Measurements from ENCODE around the gene GRIK4. TPM values are rescaled to one million over a fixed set of nuclear protein-coding genes. Genes with fewer than 3 reads are reported as not detected.

The GRIK4 gene
- total and polyA plus RNA-seq, 2 donors (not counting 1 experiment from before 2014, with no cell fraction given): 0.12 to 0.27 TPM

DNA sequence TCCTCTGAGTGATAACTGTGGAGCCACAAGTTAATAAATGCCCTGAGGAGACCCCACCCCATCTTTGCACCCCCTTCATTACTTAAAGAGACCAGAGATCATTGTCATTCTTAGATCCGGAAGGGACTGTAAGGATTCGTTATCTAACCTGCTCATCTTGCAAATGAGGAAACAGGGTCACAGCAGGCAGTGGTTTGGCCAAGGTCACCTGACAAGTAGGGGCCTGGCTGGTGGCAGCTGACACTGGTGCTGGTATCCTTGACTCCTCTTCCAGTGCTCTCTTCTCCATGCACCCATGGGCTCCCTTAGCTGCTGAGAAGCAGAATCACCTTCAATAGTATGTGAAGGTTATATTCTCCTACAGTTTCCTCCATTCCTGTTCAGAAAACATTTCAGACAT lies 151.6 kb downstream of the GRIK4 start:
- Mint-ChIP-seq H3K27me3 (peaks cover 30% of the 10 kb centered on the region), H3K27ac (no peak overlapping the region), H3K9me3 (ENCODE audit: insufficient read depth) (no peaks in the 10 kb centered on the region), H3K4me3 (no peak overlapping the region), H3K4me1 (peaks cover 4% of the 10 kb centered on the region)
- DNase-seq: no peak
- H3K4me1 ChIP-seq (ENCODE audit: control insufficient read depth in 2 of 2, insufficient read depth in 2 of 2, low read length in 2 of 2): no peaks in the 10 kb centered on the region
- H3K4me3 ChIP-seq (ENCODE audit: control extremely low read depth in 1 of 5, extremely low read depth in 1 of 5, insufficient read depth in 1 of 5, low read depth in 2 of 5, low read length in 4 of 5): no peak overlapping the region
- TF ChIP-seq EZH2 (IDR thresholded peaks at IDR 0.05; ENCODE audit: borderline replicate concordance, insufficient read depth, low read depth, low read length, poor library complexity, severe bottlenecking): no peak
- TF ChIP-seq, protein P1, sequence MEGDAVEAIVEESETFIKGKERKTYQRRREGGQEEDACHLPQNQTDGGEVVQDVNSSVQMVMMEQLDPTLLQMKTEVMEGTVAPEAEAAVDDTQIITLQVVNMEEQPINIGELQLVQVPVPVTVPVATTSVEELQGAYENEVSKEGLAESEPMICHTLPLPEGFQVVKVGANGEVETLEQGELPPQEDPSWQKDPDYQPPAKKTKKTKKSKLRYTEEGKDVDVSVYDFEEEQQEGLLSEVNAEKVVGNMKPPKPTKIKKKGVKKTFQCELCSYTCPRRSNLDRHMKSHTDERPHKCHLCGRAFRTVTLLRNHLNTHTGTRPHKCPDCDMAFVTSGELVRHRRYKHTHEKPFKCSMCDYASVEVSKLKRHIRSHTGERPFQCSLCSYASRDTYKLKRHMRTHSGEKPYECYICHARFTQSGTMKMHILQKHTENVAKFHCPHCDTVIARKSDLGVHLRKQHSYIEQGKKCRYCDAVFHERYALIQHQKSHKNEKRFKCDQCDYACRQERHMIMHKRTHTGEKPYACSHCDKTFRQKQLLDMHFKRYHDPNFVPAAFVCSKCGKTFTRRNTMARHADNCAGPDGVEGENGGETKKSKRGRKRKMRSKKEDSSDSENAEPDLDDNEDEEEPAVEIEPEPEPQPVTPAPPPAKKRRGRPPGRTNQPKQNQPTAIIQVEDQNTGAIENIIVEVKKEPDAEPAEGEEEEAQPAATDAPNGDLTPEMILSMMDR (IDR thresholded peaks at IDR 0.05): no peak
- intact Hi-C loops (cut with micrococcal nuclease): no loop called here
- no peak overlapping the region for H2AFZ ChIP-seq (ENCODE audit: insufficient read depth, low read depth, low read length, poor library complexity, severe bottlenecking)
- peaks cover 0 to 3% (median 0%) of the 10 kb centered on the region in 4 experiments for H3K27me3 ChIP-seq (replicated peaks in 1 of 4; ENCODE audit: control extremely low read depth in 1 of 4, control insufficient read depth in 3 of 4, insufficient read depth in 4 of 4, low read length in 3 of 4)
- no peaks in the 10 kb centered on the region for H3K9me3 ChIP-seq (ENCODE audit: control extremely low read depth in 1 of 3, control insufficient read depth in 2 of 3, insufficient read depth in 1 of 3, low read length in 2 of 3)
- WGBS (ENCODE audit: insufficient coverage): 23% methylated on average over 2 of the region's 2 CpGs
- CTCF ChIA-PET: interaction anchor here (1.7 kb wide), 1 partner anchor 22 kb away, joined by 4 read pairs; no protein-coding TSS in a partner anchor
- no peak overlapping the region for H3K27ac ChIP-seq (ENCODE audit: low read length in 2 of 2)
- ATAC-seq (ENCODE audit: low read depth): no peak
- POLR2A ChIA-PET: no interaction called here
- no peak overlapping the region for H3K4me2 ChIP-seq (replicated peaks; ENCODE audit: low read depth, low read length, poor library complexity, severe bottlenecking)
- no peaks in the 10 kb centered on the region for H3K79me2 ChIP-seq (ENCODE audit: control insufficient read depth, insufficient read depth, low read length)
- no peak overlapping the region for H3K9ac ChIP-seq (ENCODE audit: low read length)
- H3K36me3 ChIP-seq (replicated peaks in 1 of 2; ENCODE audit: control extremely low read depth in 1 of 2, control insufficient read depth in 1 of 2, extremely low read depth in 1 of 2, insufficient read depth in 2 of 2, low read length in 1 of 2): no peaks in the 10 kb centered on the region
- H4K20me1 ChIP-seq (ENCODE audit: control insufficient read depth, insufficient read depth, low read length, poor library complexity, severe bottlenecking): no peaks in the 10 kb centered on the region

- H3K9ac ChIP-seq (ENCODE audit: low read length): no peak overlapping the region
- no peak overlapping the region for H3K27ac Mint-ChIP-seq
- no peak overlapping the region for H3K4me2 ChIP-seq (replicated peaks; ENCODE audit: low read depth, low read length, poor library complexity, severe bottlenecking)
- DNase-seq: no peak
- peaks cover 30% of the 10 kb centered on the region for H3K27me3 Mint-ChIP-seq
- no peak overlapping the region for H3K4me3 Mint-ChIP-seq
- H3K36me3 ChIP-seq (replicated peaks in 1 of 2; ENCODE audit: control extremely low read depth in 1 of 2, control insufficient read depth in 1 of 2, extremely low read depth in 1 of 2, insufficient read depth in 2 of 2, low read length in 1 of 2): no peaks in the 10 kb centered on the region
- POLR2A ChIA-PET: no interaction called here
- TF ChIP-seq, protein P1 (IDR thresholded peaks at IDR 0.05): no peak
- TF ChIP-seq EZH2 (IDR thresholded peaks at IDR 0.05; ENCODE audit: borderline replicate concordance, insufficient read depth, low read depth, low read length, poor library complexity, severe bottlenecking): no peak
- WGBS (ENCODE audit: insufficient coverage): 62% methylated on average over 9 of the region's 10 CpGs
- no peak overlapping the region for H3K27ac ChIP-seq (ENCODE audit: low read length in 2 of 2)
- no peaks in the 10 kb centered on the region for H3K4me1 Mint-ChIP-seq
- H3K4me1 ChIP-seq (ENCODE audit: control insufficient read depth in 2 of 2, insufficient read depth in 2 of 2, low read length in 2 of 2): no peaks in the 10 kb centered on the region
- no peak overlapping the region for H2AFZ ChIP-seq (ENCODE audit: insufficient read depth, low read depth, low read length, poor library complexity, severe bottlenecking)
- H3K9me3 Mint-ChIP-seq (ENCODE audit: insufficient read depth): no peaks in the 10 kb centered on the region
- no peak for ATAC-seq (ENCODE audit: low read depth)
- no peaks in the 10 kb centered on the region for H3K79me2 ChIP-seq (ENCODE audit: control insufficient read depth, insufficient read depth, low read length)
- no peaks in the 10 kb centered on the region for H4K20me1 ChIP-seq (ENCODE audit: control insufficient read depth, insufficient read depth, low read length, poor library complexity, severe bottlenecking)
- CTCF ChIA-PET: interaction anchor here (1.7 kb wide), 1 partner anchor 331 kb away, joined by 4 read pairs; no protein-coding TSS in a partner anchor
- intact Hi-C loops (cut with micrococcal nuclease): no loop called here
- H3K27me3 ChIP-seq (replicated peaks in 1 of 4; ENCODE audit: control extremely low read depth in 1 of 4, control insufficient read depth in 3 of 4, insufficient read depth in 4 of 4, low read length in 3 of 4): peaks cover 0 to 3% (median 0%) of the 10 kb centered on the region in 4 experiments
- H3K4me3 ChIP-seq (ENCODE audit: control extremely low read depth in 1 of 5, extremely low read depth in 1 of 5, insufficient read depth in 1 of 5, low read depth in 2 of 5, low read length in 4 of 5): no peak overlapping the region
- H3K9me3 ChIP-seq (ENCODE audit: control extremely low read depth in 1 of 3, control insufficient read depth in 2 of 3, insufficient read depth in 1 of 3, low read length in 2 of 3): no peaks in the 10 kb centered on the region
Observed at GRCh38 chr11:120666121-120666639, 154.6 kb downstream of the GRIK4 start.
